ENCODE results near the gene TRAP1. TPM values are rescaled to one million over a fixed set of nuclear protein-coding genes. Genes with fewer than 3 reads are reported as not detected.

TRAP1 gene
- 10 to 100 TPM; 25.5 to 89.2 (median 64.5) TPM for polyA plus RNA-seq
- long read RNA-seq, donor 1: 0 reads
- long read RNA-seq, donor 2, transcript TRAP1-201 (18 exons, 2,296 nt): major isoform, 11 of 14 reads
- long read RNA-seq, donor 2, partial matches to known transcripts: 0 of 14 reads
- long read RNA-seq, donor 2, other reads (novel, unspliced or antisense): 0 of 14 reads
- long read RNA-seq, donor 3, partial matches to known transcripts: 5 of 13 reads
- long read RNA-seq, donor 3, other reads (novel, unspliced or antisense): 0 of 13 reads
- long read RNA-seq, donor 4: 0 reads
- long read RNA-seq, donor 5, transcript TRAP1-201 (18 exons, 2,296 nt): major isoform, 6 of 7 reads
- long read RNA-seq, donor 5, partial matches to known transcripts: 0 of 7 reads
- long read RNA-seq, donor 5, other reads (novel, unspliced or antisense): 0 of 7 reads
- long read RNA-seq, donor 6, transcript TRAP1-201 (18 exons, 2,296 nt): major isoform, 23 of 129 reads
- long read RNA-seq, donor 6, partial matches to known transcripts: 95 of 129 reads
- long read RNA-seq, donor 6, other reads (novel, unspliced or antisense): 7 of 129 reads
- long read RNA-seq, donor 7, transcript TRAP1-201 (18 exons, 2,296 nt): major isoform, 28 of 43 reads
- long read RNA-seq, donor 7, partial matches to known transcripts: 8 of 43 reads
- long read RNA-seq, donor 7, other reads (novel, unspliced or antisense): 0 of 43 reads
- long read RNA-seq, donor 8, partial matches to known transcripts: 0 of 1 reads
- long read RNA-seq, donor 8, other reads (novel, unspliced or antisense): 0 of 1 reads
- long read RNA-seq, donor 9, partial matches to known transcripts: 0 of 2 reads
- long read RNA-seq, donor 9, other reads (novel, unspliced or antisense): 0 of 2 reads
- long read RNA-seq, donor 10, transcript TRAP1-201 (18 exons, 2,296 nt): major isoform, 22 of 24 reads
- long read RNA-seq, donor 10, partial matches to known transcripts: 0 of 24 reads
- long read RNA-seq, donor 10, other reads (novel, unspliced or antisense): 0 of 24 reads

DNA sequence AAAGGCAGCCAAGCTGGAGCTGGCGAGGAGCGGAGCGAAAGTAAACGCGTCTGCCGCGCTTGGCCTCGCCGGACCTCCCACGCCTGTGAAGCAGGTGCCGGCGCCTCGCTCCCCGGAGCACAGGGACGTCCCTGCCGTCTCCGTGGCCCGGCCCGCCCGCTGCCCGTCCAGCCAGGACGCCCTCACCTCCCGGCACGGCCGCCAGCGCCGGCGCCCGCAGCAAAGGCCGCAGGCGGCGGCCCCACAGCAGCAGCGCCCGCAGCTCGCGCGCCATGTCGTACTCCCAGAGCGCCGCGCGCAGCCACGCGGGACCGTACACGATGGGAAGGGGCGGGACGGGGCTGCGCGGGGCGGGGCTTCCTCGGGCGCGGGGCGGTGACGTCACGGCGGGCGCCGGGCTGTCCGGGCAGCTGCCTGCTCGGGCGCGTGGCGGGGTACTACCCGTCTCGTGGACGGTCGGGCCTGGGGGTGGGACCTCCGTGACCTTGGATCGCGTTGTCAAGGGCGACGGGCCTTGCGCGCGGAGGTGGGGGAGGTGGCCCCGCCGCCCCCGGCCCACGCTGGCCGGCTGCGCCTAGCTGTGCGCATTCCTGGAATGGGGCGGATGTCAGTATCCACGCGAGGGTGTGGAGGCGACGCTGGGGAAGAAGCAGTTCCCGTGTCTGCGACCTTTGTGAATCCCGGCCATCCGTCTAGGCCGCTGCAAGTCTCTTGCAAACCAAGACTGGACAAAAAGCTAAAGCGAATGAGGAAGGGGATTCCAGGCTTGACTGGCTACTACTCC lies at the start of gene TRAP1:
Gene TRAP1, minus strand, starts transcription at position 290 of the 784 bp plus-strand sequence. Its CDS starts 16 bp downstream, at position 274.
- DNase-seq: peak; percentile 83 to 94

DNA sequence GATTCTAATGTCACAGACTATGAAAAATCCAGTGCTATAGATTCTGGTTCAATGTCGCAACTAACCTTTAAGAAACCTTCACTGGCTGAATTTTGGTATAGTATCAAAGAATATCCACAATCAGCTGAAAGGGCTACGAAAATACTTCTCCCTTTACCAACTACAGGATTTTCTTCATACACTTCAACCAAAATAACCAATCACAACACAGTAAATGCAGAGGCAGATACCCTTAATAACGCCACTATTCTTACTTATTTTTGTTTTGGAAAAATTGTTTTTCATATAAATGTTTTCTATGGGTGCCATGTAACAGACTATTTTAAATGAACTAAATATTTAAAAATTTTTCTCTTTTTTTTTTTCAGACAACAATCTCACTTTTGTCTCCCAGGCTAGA lies 48.9 kb upstream of the TRAP1 start:
- Histone ChIP-seq H3K27ac (ENCODE audit: low read depth in 1 of 3, low read length in 2 of 3) (no peak overlapping the region), H3K4me1 (ENCODE audit: control insufficient read depth in 3 of 3, insufficient read depth in 2 of 3, low read depth in 1 of 3, low read length in 2 of 3) (no peaks in the 10 kb centered on the region), H3K36me3 (ENCODE audit: control insufficient read depth in 3 of 3, insufficient read depth in 2 of 3, low read depth in 1 of 3, low read length in 3 of 3) (peaks cover 22 to 83% (median 33%) of the 10 kb centered on the region in 3 donors), H3K9me3 (ENCODE audit: control insufficient read depth in 2 of 2, insufficient read depth in 1 of 2, low read depth in 1 of 2, low read length in 1 of 2) (no peaks in the 10 kb centered on the region), H3K4me3 (ENCODE audit: low read depth in 1 of 3, low read length in 3 of 3) (no peak overlapping the region), H3K27me3 (ENCODE audit: control insufficient read depth in 3 of 3, insufficient read depth in 3 of 3, low read length in 3 of 3) (no peaks in the 10 kb centered on the region)
- FAIRE-seq (no peak), DNase-seq (no peak)
- 96 to 100% (median 98%) methylated on average over 3 of the region's 3 CpGs for WGBS, 3 donors

More for the DNA sequence above, at the start of gene TRAP1:
- no peak for FAIRE-seq
- 0 to 1% (median 1%) methylated on average over 52 to 95 of the region's 95 CpGs for WGBS, 3 donors
- peak within 1 kb of the TSS; percentile 77 to 96 (median 86) for H3K27ac ChIP-seq (ENCODE audit: low read depth in 1 of 3, low read length in 2 of 3)
- no peaks in the 10 kb centered on the region for H3K27me3 ChIP-seq (ENCODE audit: control insufficient read depth in 3 of 3, insufficient read depth in 3 of 3, low read length in 3 of 3)
- H3K4me1 ChIP-seq (ENCODE audit: control insufficient read depth in 3 of 3, insufficient read depth in 2 of 3, low read depth in 1 of 3, low read length in 2 of 3): peaks cover 0 to 21% (median 3%) of the 10 kb centered on the region in 3 donors
- H3K4me3 ChIP-seq (ENCODE audit: low read depth in 1 of 3, low read length in 3 of 3): peak within 1 kb of the TSS; percentile 66 to 99 (median 93)
- peaks cover 0 to 19% (median 0%) of the 10 kb centered on the region in 3 donors for H3K36me3 ChIP-seq (ENCODE audit: control insufficient read depth in 3 of 3, insufficient read depth in 2 of 3, low read depth in 1 of 3, low read length in 3 of 3)
- H3K9me3 ChIP-seq (ENCODE audit: control insufficient read depth in 2 of 2, insufficient read depth in 1 of 2, low read depth in 1 of 2, low read length in 1 of 2): no peaks in the 10 kb centered on the region

DNA sequence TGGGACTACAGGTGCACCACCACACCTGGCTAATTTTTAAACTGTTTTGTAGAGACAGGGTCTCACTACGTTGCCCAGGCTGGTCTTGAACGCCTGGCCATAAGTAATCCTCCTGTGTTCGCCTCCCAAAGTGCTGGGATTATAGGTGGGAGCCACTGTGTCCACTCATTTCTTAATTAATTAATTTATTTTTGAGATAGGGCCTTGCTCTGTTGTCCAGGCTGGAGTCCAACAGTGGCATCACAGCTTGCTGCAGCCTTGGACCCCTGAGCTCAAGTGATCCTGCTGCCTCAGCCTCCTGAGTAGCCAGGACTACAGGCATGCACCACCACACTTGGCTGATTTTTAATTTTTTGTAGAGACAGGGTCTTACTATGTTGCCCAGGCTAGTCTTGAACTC lies 47.1 kb upstream of the TRAP1 start:
- 93 to 98% (median 95%) methylated on average over 3 of the region's 3 CpGs for WGBS, 3 donors
- peaks cover 10 to 82% (median 28%) of the 10 kb centered on the region in 3 donors for H3K36me3 ChIP-seq (ENCODE audit: control insufficient read depth in 3 of 3, insufficient read depth in 2 of 3, low read depth in 1 of 3, low read length in 3 of 3)
- no peaks in the 10 kb centered on the region for H3K9me3 ChIP-seq (ENCODE audit: control insufficient read depth in 2 of 2, insufficient read depth in 1 of 2, low read depth in 1 of 2, low read length in 1 of 2)
- H3K4me3 ChIP-seq (ENCODE audit: low read depth in 1 of 3, low read length in 3 of 3): no peak overlapping the region
- H3K4me1 ChIP-seq (ENCODE audit: control insufficient read depth in 3 of 3, insufficient read depth in 2 of 3, low read depth in 1 of 3, low read length in 2 of 3): no peaks in the 10 kb centered on the region
- FAIRE-seq (no peak), DNase-seq (no peak)
- no peak overlapping the region for H3K27ac ChIP-seq (ENCODE audit: low read depth in 1 of 3, low read length in 2 of 3)
- H3K27me3 ChIP-seq (ENCODE audit: control insufficient read depth in 3 of 3, insufficient read depth in 3 of 3, low read length in 3 of 3): no peaks in the 10 kb centered on the region

DNA sequence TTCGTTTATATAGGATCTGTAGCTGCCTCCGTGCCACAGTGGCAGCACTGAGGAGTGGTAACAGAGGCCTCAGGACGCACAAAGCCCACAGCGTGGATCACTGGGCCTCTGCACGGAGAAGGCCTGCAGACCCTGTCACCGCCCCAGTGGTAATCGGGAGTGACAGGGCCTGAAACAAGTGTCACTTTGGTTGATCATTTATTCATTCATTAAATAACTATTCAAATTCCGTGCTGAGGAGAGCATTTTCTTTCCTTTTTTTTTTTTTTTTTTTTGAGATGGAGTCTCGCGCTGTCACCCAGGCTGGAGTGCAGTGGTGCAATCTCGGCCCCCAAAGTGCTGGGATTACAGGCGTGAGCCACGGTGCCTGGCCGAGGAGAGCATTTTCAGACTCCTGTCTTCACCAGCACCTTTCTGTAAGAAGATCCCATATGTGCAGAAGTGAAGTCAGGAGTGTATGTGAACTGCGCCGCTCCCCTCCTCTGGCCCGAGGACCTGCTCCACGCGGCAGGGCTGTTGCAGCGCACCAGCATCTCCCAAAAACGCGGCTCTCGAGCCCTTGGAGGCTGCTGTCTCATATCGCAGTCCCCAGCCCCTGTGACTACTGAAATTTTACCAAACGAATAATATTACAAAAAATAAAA lies 44.9 kb upstream of the TRAP1 start:
- H3K36me3 ChIP-seq (ENCODE audit: control insufficient read depth in 3 of 3, insufficient read depth in 2 of 3, low read depth in 1 of 3, low read length in 3 of 3): peaks cover 13 to 81% (median 27%) of the 10 kb centered on the region in 3 donors
- H3K4me3 ChIP-seq (ENCODE audit: low read depth in 1 of 3, low read length in 3 of 3): no peak overlapping the region
- no peak overlapping the region for H3K27ac ChIP-seq (ENCODE audit: low read depth in 1 of 3, low read length in 2 of 3)
- H3K27me3 ChIP-seq (ENCODE audit: control insufficient read depth in 3 of 3, insufficient read depth in 3 of 3, low read length in 3 of 3): no peaks in the 10 kb centered on the region
- no peak for DNase-seq
- H3K9me3 ChIP-seq (ENCODE audit: control insufficient read depth in 2 of 2, insufficient read depth in 1 of 2, low read depth in 1 of 2, low read length in 1 of 2): no peaks in the 10 kb centered on the region
- no peaks in the 10 kb centered on the region for H3K4me1 ChIP-seq (ENCODE audit: control insufficient read depth in 3 of 3, insufficient read depth in 2 of 3, low read depth in 1 of 3, low read length in 2 of 3)
- no peak for FAIRE-seq
- WGBS, 3 donors: 91 to 94% (median 93%) methylated on average over 23 to 25 of the region's 25 CpGs

DNA sequence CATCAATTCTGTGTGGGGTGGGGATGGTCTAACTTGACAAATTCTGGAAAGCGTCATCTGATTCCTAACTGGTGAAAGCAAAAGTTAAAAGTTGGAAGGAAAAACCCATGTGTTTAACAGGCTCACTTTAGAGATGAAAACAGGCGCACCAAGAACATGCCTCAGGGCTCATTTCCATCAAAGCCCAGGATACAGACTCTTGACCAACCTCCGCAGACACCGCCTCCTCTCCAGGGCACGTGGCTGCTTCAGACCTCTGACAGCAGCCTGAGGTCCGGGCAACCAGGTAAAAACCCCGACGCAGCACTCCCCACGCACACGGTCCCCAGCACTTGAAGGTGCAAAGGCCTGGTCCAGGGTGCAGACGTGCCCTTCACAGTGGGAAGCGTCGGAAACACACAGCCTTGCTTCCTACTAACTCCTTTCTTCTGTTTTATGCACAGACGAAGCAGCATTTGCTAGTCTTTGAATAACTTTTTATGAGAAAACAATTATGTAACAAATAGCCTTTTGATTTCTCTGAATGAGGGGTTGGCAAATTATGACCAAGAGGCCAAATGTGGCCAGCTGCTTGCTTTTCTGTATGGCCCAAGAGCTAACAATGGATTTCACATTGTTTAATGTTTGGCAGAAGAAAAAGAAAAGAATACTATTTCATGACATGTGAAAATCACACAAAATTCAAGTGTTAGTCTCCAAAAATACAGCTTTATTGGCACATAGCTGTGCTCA lies 44.2 kb upstream of the TRAP1 start:
- H3K27me3 ChIP-seq (ENCODE audit: control insufficient read depth in 3 of 3, insufficient read depth in 3 of 3, low read length in 3 of 3): no peaks in the 10 kb centered on the region
- 85 to 93% (median 91%) methylated on average over 14 of the region's 14 CpGs for WGBS, 3 donors
- no peaks in the 10 kb centered on the region for H3K4me1 ChIP-seq (ENCODE audit: control insufficient read depth in 3 of 3, insufficient read depth in 2 of 3, low read depth in 1 of 3, low read length in 2 of 3)
- FAIRE-seq: no peak
- no peak overlapping the region for H3K27ac ChIP-seq (ENCODE audit: low read depth in 1 of 3, low read length in 2 of 3)
- peaks cover 10 to 80% (median 22%) of the 10 kb centered on the region in 3 donors for H3K36me3 ChIP-seq (ENCODE audit: control insufficient read depth in 3 of 3, insufficient read depth in 2 of 3, low read depth in 1 of 3, low read length in 3 of 3)
- H3K4me3 ChIP-seq (ENCODE audit: low read depth in 1 of 3, low read length in 3 of 3): no peak overlapping the region
- no peaks in the 10 kb centered on the region for H3K9me3 ChIP-seq (ENCODE audit: control insufficient read depth in 2 of 2, insufficient read depth in 1 of 2, low read depth in 1 of 2, low read length in 1 of 2)
- DNase-seq: no peak

DNA sequence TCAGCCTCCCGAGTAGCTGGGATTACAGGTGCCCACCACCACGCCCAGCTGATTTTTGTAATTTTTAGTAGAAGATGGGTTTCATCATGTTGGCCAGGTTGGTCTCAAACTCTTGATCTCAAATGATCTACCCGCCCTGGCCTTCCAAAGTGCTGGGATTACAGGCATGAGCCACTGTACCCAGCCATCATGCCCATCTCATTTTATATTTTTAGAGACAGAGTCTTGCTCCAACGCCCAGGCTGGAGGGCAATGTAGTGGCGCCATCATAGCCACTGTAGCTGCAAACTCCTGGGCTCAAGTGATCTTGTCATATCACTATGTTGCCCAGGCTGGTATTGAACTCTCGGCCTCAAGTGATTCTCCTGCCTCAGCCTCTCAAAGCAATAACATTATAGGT lies 43.2 kb upstream of the TRAP1 start:
- 96 to 98% (median 97%) methylated on average over 6 of the region's 6 CpGs for WGBS, 3 donors

DNA sequence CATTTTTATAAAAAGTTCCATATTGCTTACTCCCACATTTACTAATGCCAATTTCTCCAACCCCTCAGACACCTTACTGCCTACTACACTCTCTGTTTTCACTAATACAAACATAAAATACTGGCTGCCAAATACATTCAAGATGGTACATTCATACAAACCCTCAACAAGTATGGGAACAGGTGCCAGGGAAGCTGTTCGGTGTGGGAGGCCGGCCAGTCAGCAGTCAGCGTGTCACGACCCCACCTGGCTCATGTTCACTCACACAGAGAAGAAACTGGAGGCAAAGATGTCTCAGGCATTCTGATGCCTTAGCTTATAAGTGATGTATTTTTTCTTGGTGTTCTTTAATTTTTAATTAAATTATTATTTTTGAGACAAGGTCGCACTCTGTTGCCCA lies 42.4 kb upstream of the TRAP1 start:
- H3K4me3 ChIP-seq (ENCODE audit: low read depth in 1 of 3, low read length in 3 of 3): no peak overlapping the region
- H3K4me1 ChIP-seq (ENCODE audit: control insufficient read depth in 3 of 3, insufficient read depth in 2 of 3, low read depth in 1 of 3, low read length in 2 of 3): no peaks in the 10 kb centered on the region
- H3K9me3 ChIP-seq (ENCODE audit: control insufficient read depth in 2 of 2, insufficient read depth in 1 of 2, low read depth in 1 of 2, low read length in 1 of 2): no peaks in the 10 kb centered on the region
- no peak for DNase-seq
- peaks cover 12 to 71% (median 15%) of the 10 kb centered on the region in 3 donors for H3K36me3 ChIP-seq (ENCODE audit: control insufficient read depth in 3 of 3, insufficient read depth in 2 of 3, low read depth in 1 of 3, low read length in 3 of 3)
- FAIRE-seq: no peak
- no peak overlapping the region for H3K27ac ChIP-seq (ENCODE audit: low read depth in 1 of 3, low read length in 2 of 3)
- no peaks in the 10 kb centered on the region for H3K27me3 ChIP-seq (ENCODE audit: control insufficient read depth in 3 of 3, insufficient read depth in 3 of 3, low read length in 3 of 3)
- WGBS, 3 donors: 90 to 97% (median 96%) methylated on average over 5 of the region's 5 CpGs

More for the DNA sequence above, 43.2 kb upstream of the TRAP1 start:
- peaks cover 12 to 76% (median 18%) of the 10 kb centered on the region in 3 donors for H3K36me3 ChIP-seq (ENCODE audit: control insufficient read depth in 3 of 3, insufficient read depth in 2 of 3, low read depth in 1 of 3, low read length in 3 of 3)
- H3K27ac ChIP-seq (ENCODE audit: low read depth in 1 of 3, low read length in 2 of 3): no peak overlapping the region
- H3K4me1 ChIP-seq (ENCODE audit: control insufficient read depth in 3 of 3, insufficient read depth in 2 of 3, low read depth in 1 of 3, low read length in 2 of 3): no peaks in the 10 kb centered on the region
- H3K4me3 ChIP-seq (ENCODE audit: low read depth in 1 of 3, low read length in 3 of 3): no peak overlapping the region
- no peaks in the 10 kb centered on the region for H3K27me3 ChIP-seq (ENCODE audit: control insufficient read depth in 3 of 3, insufficient read depth in 3 of 3, low read length in 3 of 3)
- FAIRE-seq (no peak), DNase-seq (no peak)
- H3K9me3 ChIP-seq (ENCODE audit: control insufficient read depth in 2 of 2, insufficient read depth in 1 of 2, low read depth in 1 of 2, low read length in 1 of 2): no peaks in the 10 kb centered on the region
